Measurements from ENCODE around the gene RPS18.

DNA sequence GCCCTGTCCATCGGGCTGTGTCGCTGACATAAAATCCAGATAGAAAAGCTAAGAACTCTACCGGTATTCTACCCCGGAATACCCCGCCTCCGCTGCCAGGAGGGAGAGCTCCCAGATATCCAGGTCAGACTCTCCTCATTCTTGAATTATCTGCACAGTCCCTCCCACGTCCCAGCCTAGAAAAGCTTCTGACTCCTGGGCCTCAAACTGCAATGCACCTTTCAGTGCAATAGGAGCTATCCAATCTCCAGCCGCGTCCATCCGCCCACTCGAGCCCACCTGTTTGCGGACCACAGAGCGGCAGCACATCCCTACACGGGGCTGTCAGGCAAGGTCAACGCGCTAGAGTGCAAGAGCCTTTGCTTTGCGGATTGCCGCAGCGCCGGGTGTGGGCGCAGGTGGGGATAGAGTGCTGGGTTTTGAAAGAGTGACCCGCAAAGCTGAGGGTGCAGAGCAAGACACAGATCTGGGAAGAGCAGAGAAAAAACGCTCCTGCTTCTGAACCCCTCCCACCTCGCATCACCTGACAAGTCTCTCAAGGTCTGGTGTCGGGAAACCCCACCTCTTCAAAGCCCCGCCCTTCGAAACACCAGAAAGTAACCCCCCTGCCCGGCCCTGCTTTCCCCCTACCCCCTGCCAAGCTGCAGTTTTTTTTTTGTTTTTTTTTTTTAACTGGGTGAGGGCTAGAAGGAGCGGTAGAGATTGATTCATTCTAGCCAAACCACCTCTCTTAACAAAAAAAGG, 40.7 kb downstream of the RPS18 start:
- TF ChIP-seq, protein P1, sequence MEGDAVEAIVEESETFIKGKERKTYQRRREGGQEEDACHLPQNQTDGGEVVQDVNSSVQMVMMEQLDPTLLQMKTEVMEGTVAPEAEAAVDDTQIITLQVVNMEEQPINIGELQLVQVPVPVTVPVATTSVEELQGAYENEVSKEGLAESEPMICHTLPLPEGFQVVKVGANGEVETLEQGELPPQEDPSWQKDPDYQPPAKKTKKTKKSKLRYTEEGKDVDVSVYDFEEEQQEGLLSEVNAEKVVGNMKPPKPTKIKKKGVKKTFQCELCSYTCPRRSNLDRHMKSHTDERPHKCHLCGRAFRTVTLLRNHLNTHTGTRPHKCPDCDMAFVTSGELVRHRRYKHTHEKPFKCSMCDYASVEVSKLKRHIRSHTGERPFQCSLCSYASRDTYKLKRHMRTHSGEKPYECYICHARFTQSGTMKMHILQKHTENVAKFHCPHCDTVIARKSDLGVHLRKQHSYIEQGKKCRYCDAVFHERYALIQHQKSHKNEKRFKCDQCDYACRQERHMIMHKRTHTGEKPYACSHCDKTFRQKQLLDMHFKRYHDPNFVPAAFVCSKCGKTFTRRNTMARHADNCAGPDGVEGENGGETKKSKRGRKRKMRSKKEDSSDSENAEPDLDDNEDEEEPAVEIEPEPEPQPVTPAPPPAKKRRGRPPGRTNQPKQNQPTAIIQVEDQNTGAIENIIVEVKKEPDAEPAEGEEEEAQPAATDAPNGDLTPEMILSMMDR (IDR thresholded peaks at IDR 0.05), result no peak
- TF ChIP-seq POLR2AphosphoS5 (IDR thresholded peaks at IDR 0.05; ENCODE audit: insufficient read depth in 1 of 2, low read depth in 1 of 2) (peak; percentile 29 to 58), POLR2A (IDR thresholded peaks at IDR 0.05) (no peak)

All from vagina (tissue), 2 donors.